GM18517 (cell line): ENCODE results near the gene MAD1L1.

ENCODE experiments used
- ATAC-seq: cut with Tn5 transposase; IDR thresholded peaks from one replicate; pipeline ENCODE4 v1.9.1; 2021; ENCODE audit warnings: mild to moderate bottlenecking, moderate library complexity; ENCODE audit not compliant: unreplicated experiment

The MAD1L1 gene

DNA sequence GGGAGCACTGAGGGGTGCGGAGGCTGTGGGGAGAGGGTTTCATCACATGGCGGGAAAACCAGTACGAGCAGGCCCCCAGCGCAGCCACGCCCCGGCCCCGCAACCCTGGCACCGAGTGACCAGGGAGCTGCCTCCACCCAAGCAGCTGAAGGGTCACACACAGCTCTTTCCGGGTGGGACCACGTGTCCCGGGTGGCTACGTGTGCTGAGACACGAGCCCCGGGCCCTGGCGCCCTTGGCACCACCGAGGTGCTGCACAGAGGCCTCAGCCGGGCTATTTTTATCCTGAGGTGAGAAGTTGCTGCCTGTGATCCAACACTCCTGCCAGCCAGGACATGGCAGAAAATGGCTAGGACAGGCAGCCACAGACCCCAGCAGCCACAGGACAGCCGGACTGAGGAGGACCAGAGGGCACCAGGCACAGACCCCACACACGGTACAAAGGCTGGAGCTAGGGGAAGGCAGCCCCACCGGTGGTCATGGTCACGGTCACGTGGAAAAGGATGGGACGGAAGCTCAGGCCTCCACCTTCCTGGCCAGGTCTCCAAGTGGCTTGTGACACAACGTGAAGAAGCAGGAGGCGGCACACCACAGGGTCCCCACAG, 223.7 kb downstream of the MAD1L1 start:
- no peak for ATAC-seq

DNA sequence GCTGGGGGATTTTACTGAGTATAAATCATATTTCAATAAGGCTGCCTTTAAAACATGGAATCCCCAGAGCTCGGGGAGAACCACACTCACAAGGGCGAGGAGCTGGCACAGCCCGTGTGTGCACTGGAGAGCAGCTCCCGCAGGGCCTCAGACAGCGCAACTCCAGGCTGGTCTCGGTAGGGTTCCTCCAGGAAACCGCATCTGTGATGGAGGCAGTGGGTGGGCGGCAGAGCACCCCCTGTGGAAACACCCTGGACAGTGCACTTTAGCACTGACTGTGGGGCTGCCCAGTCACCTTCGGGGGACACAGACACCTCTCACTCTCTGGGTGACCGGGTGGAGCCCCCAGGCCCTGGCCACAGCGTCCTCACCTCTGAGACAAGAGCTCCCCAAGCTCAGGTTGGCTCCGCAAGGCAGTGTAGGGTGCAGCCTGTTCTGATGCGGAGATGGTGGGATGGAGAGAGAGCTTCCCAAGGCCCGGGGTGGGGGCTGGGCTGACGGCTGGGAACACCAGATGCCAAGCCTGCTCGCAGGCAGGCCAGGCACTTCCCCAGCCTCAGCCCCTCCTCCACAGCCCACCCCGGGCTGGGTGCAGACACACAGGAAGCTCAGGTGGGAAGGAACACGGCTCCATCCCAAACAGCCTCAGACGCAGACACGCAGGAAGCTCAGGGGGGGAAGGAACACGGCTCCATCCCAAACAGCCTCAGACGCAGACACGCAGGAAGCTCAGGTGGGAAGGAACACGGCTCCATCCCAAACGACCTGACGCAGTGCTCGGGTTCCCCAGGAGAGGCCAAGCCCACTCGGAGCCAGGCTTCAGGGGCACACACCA, 224.4 kb downstream of the MAD1L1 start:
- ATAC-seq, result no peak

DNA sequence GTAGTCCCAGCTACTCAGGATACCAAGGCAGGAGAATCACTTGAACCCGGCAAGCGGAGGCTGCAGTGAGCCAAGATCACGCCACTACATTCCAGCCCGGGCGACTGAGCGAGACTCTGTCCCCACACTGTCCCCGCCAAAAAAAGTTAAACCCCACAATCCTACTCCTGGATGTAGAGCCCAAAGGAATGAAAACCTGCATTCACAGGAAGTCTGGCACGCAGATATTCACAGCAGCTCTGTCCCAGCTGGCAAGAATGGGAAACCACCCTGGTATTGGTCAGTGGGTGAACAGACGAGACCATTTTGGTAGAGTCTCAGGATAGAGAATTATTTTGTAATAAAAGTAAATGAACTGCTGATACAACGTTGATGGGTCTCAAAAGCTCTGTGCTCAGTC, 225.2 kb downstream of the MAD1L1 start:
- ATAC-seq, result no peak

DNA sequence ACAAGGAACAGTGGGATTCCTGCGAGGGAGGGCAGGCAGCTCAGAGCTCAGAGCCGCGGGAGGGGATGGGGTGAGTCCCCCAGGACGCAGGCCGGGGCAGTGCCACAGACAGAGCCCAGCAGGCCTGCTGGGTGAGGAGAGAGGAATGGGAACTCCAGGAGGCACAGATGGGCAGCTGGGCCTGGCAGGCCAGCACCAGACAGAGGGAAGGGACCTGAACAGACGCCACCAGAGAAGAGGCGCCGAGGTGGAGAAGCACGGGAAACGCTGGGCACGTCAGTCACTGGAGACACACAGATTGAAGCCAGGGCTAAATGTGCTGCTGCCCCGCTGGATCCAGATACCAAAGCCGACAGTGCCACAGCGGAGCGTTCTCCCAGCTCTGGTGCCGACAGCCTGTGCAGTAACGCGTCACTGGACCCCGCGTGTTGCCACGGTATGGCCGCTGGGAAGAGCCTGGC, 225.8 kb downstream of the MAD1L1 start:
- no peak for ATAC-seq

DNA sequence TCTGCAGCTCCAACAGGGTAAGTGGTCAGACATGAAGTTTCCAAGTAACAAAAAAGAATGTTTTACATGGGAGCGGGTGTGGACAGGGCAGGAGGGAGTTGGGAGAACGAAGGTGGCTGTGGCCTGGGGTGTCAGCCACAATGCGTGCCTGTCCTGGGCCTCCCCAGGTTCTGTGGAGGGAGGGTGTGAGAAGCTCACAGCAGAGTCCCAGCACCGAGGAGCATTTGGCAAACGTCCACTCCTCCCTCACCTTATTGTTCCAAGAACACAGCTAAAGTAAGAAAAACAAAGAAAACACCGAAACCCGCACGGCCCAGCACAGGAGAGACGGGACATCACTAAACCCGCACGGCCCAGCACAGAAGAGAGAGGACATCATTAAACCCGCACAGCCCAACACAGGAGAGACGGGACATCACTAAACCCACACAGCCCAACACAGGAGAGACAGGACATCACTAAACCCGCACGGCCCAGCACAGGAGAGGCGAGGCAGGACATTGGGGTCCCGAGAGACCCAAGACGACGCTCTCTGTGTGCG, 226.4 kb downstream of the MAD1L1 start:
- no peak for ATAC-seq

DNA sequence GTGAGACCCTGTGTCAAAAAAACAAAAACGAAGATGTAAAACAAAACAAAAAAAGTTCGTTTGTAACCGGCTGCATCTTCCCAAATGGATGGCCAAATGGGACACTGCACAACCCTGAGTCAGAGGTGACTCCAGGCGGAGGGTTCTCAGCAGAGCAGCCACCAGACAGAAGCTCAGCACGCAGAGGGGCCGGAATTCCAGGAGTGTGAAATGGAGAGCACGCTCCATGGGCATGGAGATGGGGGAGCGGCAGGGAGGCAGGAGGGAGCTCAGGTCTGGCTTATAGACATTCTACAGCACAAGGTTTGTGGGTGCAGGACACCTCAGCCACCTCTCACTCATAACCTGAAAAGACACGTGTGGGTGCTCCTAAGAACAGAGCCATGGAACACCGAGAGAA, 227.0 kb downstream of the MAD1L1 start:
- no peak for ATAC-seq

DNA sequence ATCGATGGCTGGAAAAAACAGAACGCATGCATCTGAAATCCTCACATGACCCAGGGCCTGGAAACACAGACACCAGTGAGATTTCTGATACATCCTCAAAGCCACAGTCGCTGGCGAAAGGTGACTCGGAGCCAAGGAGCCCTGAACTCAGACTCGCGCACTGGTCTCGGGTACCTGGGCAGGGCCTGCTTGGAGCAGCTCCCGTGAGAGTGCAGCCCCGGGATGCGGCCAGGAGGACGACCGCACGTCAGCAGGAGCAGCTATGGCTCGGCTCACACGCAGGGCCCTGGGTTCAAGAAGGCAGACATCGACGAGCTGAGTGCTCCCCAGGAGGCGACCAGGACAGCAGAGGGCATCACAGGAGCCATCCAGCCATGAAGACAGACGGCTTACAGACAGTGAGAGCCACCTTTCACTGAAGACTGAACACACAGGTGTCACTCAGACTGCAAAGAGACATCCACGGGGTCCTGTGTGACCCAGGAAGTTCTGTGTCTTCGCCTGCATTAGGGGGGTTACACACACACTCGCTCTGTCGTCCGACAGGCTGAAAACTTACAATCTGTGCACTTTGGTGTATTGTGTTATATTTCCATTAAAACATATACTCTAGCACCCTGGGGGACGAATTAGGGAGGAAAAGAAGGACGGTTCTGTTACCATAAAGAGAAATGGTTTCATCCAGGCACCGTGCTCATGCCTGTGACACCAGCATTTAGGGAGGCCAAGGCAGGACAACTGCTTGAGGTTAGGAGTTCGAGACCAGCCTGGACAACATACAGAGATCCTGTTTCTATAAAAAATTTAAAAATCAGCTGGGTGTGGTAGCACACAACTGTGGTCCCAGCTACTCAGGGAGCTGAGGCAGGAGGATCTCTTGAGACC, 227.7 kb downstream of the MAD1L1 start:
- ATAC-seq, result no peak

DNA sequence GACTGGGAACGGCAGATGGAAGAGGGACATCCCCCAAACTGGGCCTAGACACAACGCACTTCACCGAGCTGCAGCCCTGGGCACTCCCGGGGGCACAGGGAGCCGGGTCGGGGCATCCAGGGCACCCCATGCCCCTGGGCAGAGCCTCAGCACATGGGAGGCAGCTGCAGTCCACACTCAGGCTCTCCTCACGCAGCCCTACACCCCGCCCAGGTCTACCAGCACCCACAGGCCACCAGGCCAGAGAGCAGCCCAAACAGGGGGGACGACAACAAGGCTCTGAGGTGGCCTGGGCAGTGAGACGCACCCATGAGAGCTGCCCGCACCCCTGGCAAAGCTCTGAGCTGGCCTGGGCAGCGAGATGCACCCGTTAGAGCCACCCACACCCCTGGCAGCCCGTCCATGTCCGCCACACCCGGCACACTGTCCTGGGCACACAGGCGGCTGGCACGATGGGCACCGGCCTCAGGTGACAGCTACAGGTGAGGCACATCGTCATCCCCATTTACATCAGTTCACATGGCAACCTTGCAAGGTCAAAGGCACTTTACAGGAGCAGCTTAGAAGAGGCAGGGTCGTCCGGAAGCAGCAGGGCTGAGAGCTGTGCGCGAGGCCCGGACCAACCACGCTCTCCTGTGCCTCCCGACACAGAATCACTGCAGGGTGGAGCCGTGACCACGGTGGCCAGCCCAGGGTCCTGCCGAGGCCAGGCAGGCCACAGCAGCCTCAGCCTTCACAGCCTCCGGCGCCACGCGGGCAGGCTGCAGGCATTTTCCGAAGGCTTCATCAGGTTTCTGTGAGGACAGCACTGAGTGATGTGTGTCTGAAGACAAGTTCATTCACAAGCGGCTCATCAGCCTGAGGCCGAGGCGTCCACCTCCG, 228.6 kb downstream of the MAD1L1 start:
- ATAC-seq, result no peak

DNA sequence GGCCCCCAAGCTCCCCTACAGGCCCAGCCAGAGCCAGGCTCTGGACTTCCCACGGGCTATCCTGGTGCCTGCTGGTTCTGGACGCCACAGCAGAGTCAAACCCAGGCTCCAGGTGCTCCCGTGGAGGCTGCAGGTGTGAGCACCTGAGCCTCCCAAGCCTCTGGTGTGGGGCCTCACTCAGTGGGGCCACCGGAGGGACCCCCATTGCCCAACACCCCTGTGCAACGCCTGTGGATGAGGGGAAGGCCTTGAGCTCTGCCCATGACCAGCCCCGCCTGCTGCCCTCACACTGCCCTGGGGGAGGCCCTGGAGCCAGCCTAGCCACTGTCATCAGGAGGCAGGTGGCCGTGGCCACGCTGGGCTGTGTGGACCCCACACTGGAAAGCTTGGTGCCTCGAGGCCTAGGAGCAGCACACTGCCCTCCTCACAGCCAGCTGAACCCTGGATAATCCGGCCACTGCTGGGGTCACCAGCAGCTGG, 229.3 kb downstream of the MAD1L1 start:
- no peak for ATAC-seq

DNA sequence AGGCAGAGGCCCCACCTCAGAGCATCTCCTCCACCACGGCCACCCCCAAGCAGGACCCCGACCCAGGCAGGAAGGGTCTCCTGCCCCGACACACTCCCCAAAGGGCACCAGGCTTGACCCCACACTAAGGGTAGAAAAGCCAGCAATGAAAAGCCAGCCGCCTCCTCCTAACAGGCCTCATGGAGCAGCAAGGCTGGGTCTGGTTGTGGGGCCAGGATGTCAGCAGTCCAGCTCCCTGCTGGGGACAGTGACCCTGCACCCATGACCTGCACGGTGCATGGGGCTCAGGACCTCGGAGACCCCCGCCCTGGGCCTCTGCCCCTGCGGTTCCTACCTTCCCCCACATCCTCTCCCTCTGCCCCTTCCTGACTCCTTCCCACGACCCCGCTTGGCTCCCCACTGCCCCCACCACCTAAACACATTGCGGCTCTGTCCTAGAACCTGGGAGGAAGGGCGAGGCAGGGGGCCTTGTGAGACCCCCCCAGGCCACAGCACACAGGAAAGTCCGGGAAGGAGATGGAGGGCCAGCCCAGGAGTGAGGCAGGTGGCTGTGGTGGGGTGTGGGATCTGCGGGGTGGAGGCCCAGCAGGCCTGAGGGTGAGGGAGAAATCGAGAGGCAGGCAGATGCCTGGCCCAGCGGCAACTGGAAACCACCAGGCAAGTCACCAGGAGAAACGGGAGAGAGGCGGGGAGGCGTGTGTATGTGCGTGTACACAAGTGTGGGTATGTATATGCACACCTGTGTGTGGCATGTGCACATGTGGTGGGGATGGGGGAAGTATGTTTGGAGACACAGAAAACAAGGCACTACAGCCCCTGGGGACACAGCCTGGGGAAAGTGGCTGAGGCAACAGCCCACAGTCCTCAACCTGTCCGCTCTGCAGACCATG, 229.9 kb downstream of the MAD1L1 start:
- ATAC-seq, result no peak

DNA sequence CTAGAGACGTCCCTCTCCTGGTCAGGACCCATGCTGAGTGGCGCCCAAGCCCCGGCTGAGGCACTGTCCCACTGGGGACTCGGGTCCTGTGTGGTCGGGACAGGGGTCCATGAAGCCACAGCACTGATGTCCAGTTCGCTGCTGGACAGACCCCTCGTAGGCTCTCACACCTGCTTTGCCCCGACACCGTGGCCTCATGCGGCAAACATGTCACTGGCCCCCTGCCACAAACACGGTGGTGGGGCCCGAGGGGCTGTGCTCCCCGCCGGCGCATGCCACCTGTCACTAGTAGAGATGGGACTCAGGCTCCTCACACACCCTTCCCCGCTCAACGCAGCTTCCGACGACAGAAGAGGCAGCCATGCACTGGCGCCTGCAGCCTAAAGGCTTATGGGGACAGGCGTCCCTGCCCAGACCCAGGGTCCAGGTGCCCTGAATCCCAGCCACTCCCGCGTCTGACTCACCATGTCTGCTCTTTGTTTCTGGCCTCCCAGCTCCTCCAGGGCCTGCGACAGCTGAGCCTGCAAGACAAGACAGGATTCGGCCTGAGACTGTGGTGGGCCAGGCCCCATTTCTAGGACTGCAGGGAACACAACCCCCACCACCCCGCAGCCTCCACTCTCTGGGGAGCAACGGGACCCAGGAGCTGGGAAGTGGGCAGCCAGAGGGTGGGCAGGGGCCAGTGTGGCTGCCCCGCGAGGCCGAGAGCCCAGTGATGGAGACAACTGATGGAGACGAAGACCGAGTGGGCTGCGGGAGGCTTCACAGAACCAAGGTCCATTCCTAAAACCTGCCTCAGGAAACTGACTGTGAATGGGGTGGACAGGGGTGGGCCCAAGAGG, 230.9 kb downstream of the MAD1L1 start:
- ATAC-seq, result no peak

DNA sequence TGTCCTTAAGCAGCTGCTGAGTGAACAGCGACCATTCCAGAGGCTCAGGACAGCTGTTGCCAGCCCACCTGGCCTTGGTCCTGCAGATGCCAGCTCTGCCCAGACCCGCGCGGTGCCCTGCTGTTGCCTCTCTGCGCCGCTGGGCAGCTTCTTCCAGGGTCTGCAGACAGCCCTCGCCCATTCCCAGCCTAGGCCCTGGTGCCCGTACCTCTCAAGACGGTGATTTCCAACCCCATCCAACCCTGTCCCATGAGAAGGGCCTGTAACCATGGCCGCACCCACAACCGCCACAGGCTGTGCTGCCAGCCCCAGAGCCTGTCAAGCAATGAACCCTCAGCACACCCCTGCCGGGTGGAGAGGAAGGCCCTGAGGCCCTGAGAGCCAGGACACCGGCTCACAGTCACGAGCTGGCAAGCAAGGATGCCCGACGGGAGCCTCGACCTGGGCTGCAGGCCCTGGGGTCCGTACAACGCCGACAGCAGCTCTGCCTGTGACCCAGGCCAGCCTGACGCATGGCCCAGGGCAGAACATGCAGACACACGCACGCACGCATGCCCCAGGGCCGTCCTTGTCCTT, 231.9 kb downstream of the MAD1L1 start:
- no peak for ATAC-seq

DNA sequence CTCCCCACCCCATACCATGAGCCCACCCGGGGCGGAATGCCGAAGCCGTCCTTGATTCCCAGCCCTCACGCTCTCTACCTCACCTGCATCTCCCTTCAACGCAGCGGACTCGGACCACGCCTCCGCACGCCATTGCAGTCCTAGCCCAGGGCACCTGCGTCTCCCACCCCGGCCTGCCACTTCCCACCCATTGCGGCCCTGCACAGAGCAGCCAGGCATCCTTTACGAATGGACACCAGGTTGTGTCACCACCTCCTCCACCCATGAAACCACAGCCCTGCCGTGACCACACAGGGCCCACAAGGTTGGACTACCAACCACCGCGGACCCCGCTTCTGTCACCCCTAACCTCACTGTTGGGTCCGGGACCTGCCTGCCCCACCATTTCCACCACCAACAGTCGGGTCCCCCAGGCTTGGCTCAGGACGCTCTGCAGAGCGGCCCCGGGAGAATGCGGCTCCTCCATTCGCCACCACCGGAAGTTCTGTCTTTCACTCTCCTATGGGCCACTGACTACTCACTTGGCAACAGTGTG, 232.5 kb downstream of the MAD1L1 start:
- ATAC-seq, result no peak

DNA sequence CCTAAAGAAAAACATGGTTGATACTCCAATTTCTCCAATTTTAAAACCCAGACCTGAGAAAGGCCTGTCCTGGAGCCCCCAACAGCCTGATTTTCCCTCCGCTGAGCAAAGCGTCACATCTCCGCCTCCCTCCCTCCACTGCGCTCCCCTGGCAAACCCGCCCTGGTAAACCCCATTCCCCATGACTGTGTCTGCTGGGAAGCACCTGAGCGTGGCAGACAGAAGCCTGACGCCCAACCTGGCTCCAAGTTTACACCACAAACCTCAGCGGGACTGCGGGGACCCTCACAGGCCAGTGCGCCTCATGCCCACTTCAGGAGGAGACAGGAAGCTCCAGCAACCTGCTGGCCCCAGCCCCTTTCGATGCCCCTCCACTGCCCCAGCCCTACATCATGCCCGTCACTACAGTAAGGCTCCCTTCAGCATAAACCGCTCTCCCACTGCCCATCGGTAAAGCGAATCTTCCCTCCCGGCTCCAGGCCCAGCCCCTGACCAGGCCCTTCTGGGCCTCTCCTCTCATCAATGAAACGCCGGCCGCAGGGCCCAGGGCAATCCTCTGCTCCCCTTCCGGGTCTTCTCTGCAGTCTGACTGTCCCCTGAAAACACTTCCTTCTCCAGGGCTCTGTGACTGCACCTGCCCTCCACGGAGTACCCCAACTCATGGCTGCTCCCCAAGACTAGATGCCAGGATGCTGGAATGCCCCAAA, 233.3 kb downstream of the MAD1L1 start:
- no peak for ATAC-seq

DNA sequence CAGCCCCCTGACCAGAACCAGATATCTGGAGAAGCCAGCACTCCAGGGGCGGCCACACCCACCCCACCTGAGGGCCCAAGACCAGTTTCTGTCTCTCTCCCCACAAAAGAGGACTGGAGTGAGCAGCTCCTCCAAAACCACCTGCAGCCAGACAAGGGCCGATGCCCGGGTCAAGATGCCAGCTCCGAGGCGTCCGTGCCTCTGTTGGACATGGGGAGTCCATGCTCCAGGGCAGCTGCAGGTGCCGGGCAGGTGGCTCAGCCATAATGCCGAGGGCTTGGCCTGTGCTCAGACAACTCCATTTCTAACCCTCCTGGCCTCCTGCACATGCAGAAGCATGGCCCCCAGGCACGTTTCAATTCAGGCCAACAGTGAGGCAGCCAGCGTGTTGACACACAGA, 234.6 kb downstream of the MAD1L1 start:
- no peak for ATAC-seq

DNA sequence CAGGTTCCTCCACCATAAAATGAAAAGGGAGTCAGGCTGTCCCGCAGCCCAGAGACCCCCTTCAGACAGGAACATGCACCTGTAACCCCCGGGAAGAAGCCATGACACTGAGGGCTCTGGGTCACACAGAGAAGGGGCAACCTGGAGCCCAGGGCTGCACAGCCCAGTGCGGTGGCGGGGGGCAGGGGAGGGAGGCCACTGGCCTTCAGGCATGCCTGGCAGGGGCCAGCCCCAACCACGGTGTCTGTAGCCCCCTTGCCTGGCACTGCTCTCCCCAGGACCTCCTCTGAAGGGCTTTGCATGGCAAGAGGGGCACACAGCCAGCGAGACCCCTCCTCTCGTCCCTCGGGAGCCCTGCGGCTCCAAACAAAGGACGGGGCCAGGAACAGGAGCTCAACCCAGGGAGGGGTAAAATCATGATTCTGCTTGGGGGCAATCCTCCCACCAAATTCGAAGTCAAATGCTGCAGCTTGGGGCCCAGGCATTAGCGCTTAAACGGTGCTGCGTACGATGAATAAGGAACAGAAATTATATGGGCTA, 235.1 kb downstream of the MAD1L1 start:
- no peak for ATAC-seq

DNA sequence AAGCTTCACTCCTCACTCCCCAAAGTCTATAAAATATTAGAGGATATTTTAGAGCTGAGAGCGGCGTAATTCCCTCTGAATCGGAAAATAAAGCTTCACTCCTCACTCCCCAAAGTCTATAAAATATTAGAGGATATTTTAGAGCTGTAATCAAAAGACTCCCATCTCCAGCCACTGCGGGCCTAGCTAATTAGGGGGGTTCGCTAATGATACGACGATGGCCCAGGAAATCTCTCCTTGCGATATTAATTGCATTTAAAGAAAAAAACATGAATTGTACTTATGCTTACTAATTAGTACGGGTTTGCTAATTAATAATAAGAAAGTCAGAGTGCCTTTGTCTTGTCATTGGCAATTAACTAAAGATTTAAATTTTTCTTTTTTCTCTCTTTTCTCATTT, 235.9 kb downstream of the MAD1L1 start:
- ATAC-seq, result no peak
